CD4-positive, CD25-positive, alpha-beta regulatory T cell (primary cell): ENCODE measurements around the gene IRGC. TPM values are rescaled to one million over a fixed set of nuclear protein-coding genes. Genes with fewer than 3 reads are reported as not detected.

ENCODE experiments used
- ATAC-seq, 2 donors: fragments of 150-1000 bp; cut with Tn5 transposase; one replicate each; pipeline ENCODE4 v1.10.0; 2021; ENCODE audit warnings: low read depth in 2 of 2, moderate number of reproducible peaks in 2 of 2, moderate library complexity in 1 of 2
- DNase-seq, 3 donors: peaks; one replicate each; pipeline versions ENCODE4 v3.0.0 to v3.0.0-alpha.2; 2012 to 2022; ENCODE audit warnings: mixed read lengths in 1 of 3
- H3K27ac ChIP-seq: one replicate; pipeline ENCODE4 v1.7.0; 2013; ENCODE audit warnings: mild to moderate bottlenecking, low read length; ENCODE audit not compliant: insufficient read depth, poor library complexity, severe bottlenecking
- H3K27me3 ChIP-seq: one replicate; pipeline ENCODE4 v1.7.0; 2013; ENCODE audit warnings: low read length; ENCODE audit not compliant: control insufficient read depth, insufficient read depth
- H3K36me3 ChIP-seq: one replicate; pipeline ENCODE4 v1.7.0; 2013; ENCODE audit warnings: mild to moderate bottlenecking, low read length, moderate library complexity; ENCODE audit not compliant: control insufficient read depth, insufficient read depth
- H3K4me1 ChIP-seq: 2 replicates; pipeline ENCODE4 v1.7.0; 2013; ENCODE audit warnings: mild to moderate bottlenecking, low read length; ENCODE audit not compliant: insufficient read depth, control insufficient read depth, poor library complexity, severe bottlenecking
- H3K4me3 ChIP-seq: one replicate; pipeline ENCODE4 v1.7.0; 2013; ENCODE audit warnings: low read depth, mild to moderate bottlenecking, low read length, moderate library complexity
- H3K9me3 ChIP-seq, 2 experiments: 1 replicate in 1 of 2; 2 replicates in 1 of 2; pipeline ENCODE4 v1.7.0; 2013; ENCODE audit warnings: low read length in 2 of 2, mild to moderate bottlenecking in 1 of 2, moderate library complexity in 1 of 2; ENCODE audit not compliant: control insufficient read depth in 2 of 2
- H3K27ac Mint-ChIP-seq, 3 donors: one replicate each; pipeline ENCODE4 v1.8.0; 2020 to 2022; ENCODE audit warnings: mild to moderate bottlenecking in 3 of 3, mixed read lengths in 3 of 3, moderate library complexity in 2 of 3
- H3K27me3 Mint-ChIP-seq: one replicate; pipeline ENCODE4 v1.8.0; 2022; ENCODE audit warnings: mild to moderate bottlenecking, mixed read lengths
- H3K36me3 Mint-ChIP-seq: one replicate; pipeline ENCODE4 v1.8.0; 2020; ENCODE audit warnings: mixed read lengths
- H3K4me1 Mint-ChIP-seq, 4 donors: one replicate each; pipeline ENCODE4 v1.8.0; 2020 to 2022; ENCODE audit warnings: mixed read lengths in 4 of 4, mild to moderate bottlenecking in 1 of 4
- H3K4me3 Mint-ChIP-seq, 4 donors: one replicate each; pipeline ENCODE4 v1.8.0; 2020 to 2022; ENCODE audit warnings: mild to moderate bottlenecking in 4 of 4, mixed read lengths in 4 of 4, moderate library complexity in 3 of 4
- H3K9me3 Mint-ChIP-seq, 7 donors: one replicate each; pipeline ENCODE4 v1.8.0; 2020 to 2022; ENCODE audit warnings: mixed read lengths in 7 of 7, mild to moderate bottlenecking in 3 of 7, moderate library complexity in 2 of 7
- polyA plus RNA-seq, 4 donors: library from polyadenylated mRNA; unstranded; fragments of 300-500 nt; fragmentation: Illumina TruSeq; gene quantifications; one replicate each; pipeline ENCODE4 v1.2.3, GENCODE V29; 2021
- total RNA-seq: library from RNA; stranded (reverse); gene quantifications from one replicate; pipeline ENCODE4 v1.2.3, GENCODE V29; 2022

Gene IRGC
- total and polyA plus RNA-seq, 5 donors from 2014 or later: not detected

DNA sequence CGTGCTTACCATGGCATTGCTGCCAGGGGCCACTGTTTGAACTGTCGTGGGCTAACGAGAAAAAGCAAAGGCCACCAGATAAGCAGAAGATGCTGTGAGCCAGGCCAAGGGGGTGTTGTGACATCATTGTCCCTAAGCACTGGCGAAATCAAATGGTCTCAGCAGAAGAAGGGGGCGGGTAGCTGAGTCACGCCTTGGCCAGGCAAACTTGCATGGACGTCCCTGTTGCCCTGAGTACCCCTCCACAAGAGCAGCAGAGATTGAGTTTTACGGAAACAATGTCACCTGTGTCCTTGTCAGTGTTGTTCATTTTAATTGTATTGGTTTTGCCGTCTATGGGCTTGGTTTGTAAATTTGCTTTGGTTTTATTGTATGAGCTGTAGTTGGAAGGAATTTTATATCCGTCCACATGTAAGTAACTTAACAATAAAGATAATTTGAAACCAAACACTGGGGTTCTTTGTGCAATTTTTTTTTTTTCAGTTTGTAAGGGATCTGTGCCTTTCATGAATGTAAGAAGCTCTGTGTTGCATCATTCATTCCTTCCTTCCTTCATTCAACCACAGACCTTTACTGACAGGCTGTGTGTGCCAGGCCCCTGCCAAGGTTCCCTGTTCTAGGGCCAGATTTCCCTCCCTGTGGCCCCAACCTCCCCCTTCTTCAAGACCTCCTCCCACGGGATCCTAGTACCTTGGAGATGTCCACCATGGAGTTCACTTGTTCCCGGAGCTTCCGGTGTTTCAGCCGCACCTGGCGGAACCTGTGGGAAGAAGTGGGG is 52.6 kb downstream of the IRGC start:
- Histone ChIP-seq H3K9me3 (no peaks in the 10 kb centered on the region), H3K4me3 (no peak overlapping the region), H3K4me1 (peaks cover 33% of the 10 kb centered on the region), H3K27ac (peak overlapping the region; percentile 26), H3K36me3 (peaks cover 61% of the 10 kb centered on the region), H3K27me3 (no peaks in the 10 kb centered on the region)
- peaks cover 25% of the 10 kb centered on the region for H3K36me3 Mint-ChIP-seq
- H3K9me3 Mint-ChIP-seq: no peaks in the 10 kb centered on the region
- peaks cover 0 to 45% (median 27%) of the 10 kb centered on the region in 4 donors for H3K4me1 Mint-ChIP-seq
- H3K27ac Mint-ChIP-seq: peak overlapping the region in 2 of 3 donors; percentile 78 to 95
- ATAC-seq (no peak), DNase-seq (no peak)
- H3K27me3 Mint-ChIP-seq: no peaks in the 10 kb centered on the region
- peak overlapping the region in 1 of 4 donors; percentile 34 for H3K4me3 Mint-ChIP-seq

DNA sequence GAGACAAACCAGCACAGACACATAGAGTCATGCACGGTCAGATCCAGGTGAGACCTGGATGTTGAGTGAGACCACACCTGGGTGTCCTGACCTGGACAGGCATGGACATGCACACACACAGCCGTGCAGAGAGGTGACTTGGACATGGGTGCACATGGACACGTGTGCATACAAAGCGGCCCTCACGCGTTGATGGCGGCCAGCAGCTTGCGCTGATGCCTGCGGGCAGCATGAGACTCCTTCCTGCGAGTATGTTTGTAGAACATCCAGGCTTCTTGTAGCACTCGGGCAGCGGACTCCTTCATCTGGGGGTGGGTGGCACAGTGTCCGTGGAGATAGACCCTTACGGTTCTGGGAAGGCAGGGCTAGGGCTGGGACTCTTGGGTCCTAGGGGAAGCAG is 53.4 kb downstream of the IRGC start:
- Mint-ChIP-seq H3K36me3 (peaks cover 25% of the 10 kb centered on the region), H3K27ac (no peak overlapping the region)
- H3K27ac ChIP-seq: no peak overlapping the region

More for the DNA sequence above, 53.4 kb downstream of the IRGC start:
- peaks cover 66% of the 10 kb centered on the region for H3K36me3 ChIP-seq
- H3K9me3 Mint-ChIP-seq: no peaks in the 10 kb centered on the region
- no peaks in the 10 kb centered on the region for H3K27me3 Mint-ChIP-seq
- no peaks in the 10 kb centered on the region for H3K27me3 ChIP-seq
- DNase-seq: no peak
- peaks cover 0 to 39% (median 25%) of the 10 kb centered on the region in 4 donors for H3K4me1 Mint-ChIP-seq
- H3K4me1 ChIP-seq: peaks cover 26% of the 10 kb centered on the region
- no peak overlapping the region for H3K4me3 Mint-ChIP-seq
- H3K9me3 ChIP-seq: no peaks in the 10 kb centered on the region
- no peak overlapping the region for H3K4me3 ChIP-seq
- no peak for ATAC-seq

Other genes starting within 250 kb of the IRGC start
- gene PHLDB3, start 211.3 kb upstream of the IRGC start, total RNA-seq: 64.1 TPM
- 1 to 10 TPM; 1.5 to 4.4 (median 3.6) TPM for gene PHLDB3, start 211.3 kb upstream of the IRGC start, polyA plus RNA-seq
- gene ETHE1, start 188.9 kb upstream of the IRGC start, total RNA-seq: 22.8 TPM
- 10 to 100 TPM; 55.1 to 73.5 (median 64.4) TPM for gene ETHE1, start 188.9 kb upstream of the IRGC start, polyA plus RNA-seq
- gene ZNF575, start 182.9 kb upstream of the IRGC start, total RNA-seq: 3.3 TPM
- gene ZNF575, start 182.9 kb upstream of the IRGC start, polyA plus RNA-seq: 1 to 10 TPM in 3 of 4 donors, under 1 TPM in 1; 0.83 to 1.6 (median 1.3) TPM
- gene XRCC1, start 140.5 kb upstream of the IRGC start, total RNA-seq: 35.4 TPM
- 10 to 100 TPM; 19.8 to 26.9 (median 24.3) TPM for gene XRCC1, start 140.5 kb upstream of the IRGC start, polyA plus RNA-seq
- gene PINLYP, start 140.3 kb upstream of the IRGC start, total RNA-seq: not detected
- gene PINLYP, start 140.3 kb upstream of the IRGC start, polyA plus RNA-seq: 1 to 10 TPM in 1 of 4 donors, under 1 TPM in 3; 0.42 to 1.3 (median 0.65) TPM
- gene IRGQ, start 119.9 kb upstream of the IRGC start, total RNA-seq: 40.9 TPM
- 1 to 10 TPM in 3 of 4 donors, under 1 TPM in 1; 0.54 to 3.0 (median 1.5) TPM for gene IRGQ, start 119.9 kb upstream of the IRGC start, polyA plus RNA-seq
- 8.7 TPM for gene ZNF576, start 119.5 kb upstream of the IRGC start, total RNA-seq
- gene ZNF576, start 119.5 kb upstream of the IRGC start, polyA plus RNA-seq: 10 to 100 TPM in 2 of 4 donors, 1 to 10 TPM in 2; 5.5 to 11.0 (median 9.9) TPM
- 0.64 TPM for gene SRRM5, start 104.0 kb upstream of the IRGC start, total RNA-seq
- gene SRRM5, start 104.0 kb upstream of the IRGC start, polyA plus RNA-seq: 1 to 10 TPM in 1 of 4 donors, under 1 TPM in 3; 0.42 to 1.1 (median 0.63) TPM
- gene ZNF428, start 96.4 kb upstream of the IRGC start, total RNA-seq: 26.6 TPM
- 10 to 100 TPM; 12.6 to 14.6 (median 13.7) TPM for gene ZNF428, start 96.4 kb upstream of the IRGC start, polyA plus RNA-seq
- gene CADM4, start 76.2 kb upstream of the IRGC start, total RNA-seq: 0.30 TPM
- not detected for gene CADM4, start 76.2 kb upstream of the IRGC start, polyA plus RNA-seq
- 5.9 TPM for gene PLAUR, start 45.9 kb upstream of the IRGC start, total RNA-seq
- gene PLAUR, start 45.9 kb upstream of the IRGC start, polyA plus RNA-seq: 1 to 10 TPM in 1 of 4 donors, under 1 TPM in 2, not detected in 1; 0.58 to 2.6 (median 0.59) TPM
- gene SMG9, start 38.9 kb downstream of the IRGC start, total RNA-seq: 40.7 TPM
- 1 to 10 TPM; 3.4 to 7.0 (median 5.8) TPM for gene SMG9, start 38.9 kb downstream of the IRGC start, polyA plus RNA-seq
- 56.1 TPM for gene KCNN4, start 64.9 kb downstream of the IRGC start, total RNA-seq
- gene KCNN4, start 64.9 kb downstream of the IRGC start, polyA plus RNA-seq: 10 to 100 TPM; 16.7 to 33.0 (median 30.1) TPM
- not detected for gene LYPD5, start 86.4 kb downstream of the IRGC start, total RNA-seq
- under 1 TPM in 1 of 4 donors, not detected in 3; 0.60 TPM for gene LYPD5, start 86.4 kb downstream of the IRGC start, polyA plus RNA-seq
- gene ZNF283, start 111.2 kb downstream of the IRGC start, total RNA-seq: 6.0 TPM
- gene ZNF283, start 111.2 kb downstream of the IRGC start, polyA plus RNA-seq: 1 to 10 TPM; 1.4 to 5.1 (median 3.7) TPM
- gene ZNF404, start 167.9 kb downstream of the IRGC start, total RNA-seq: 3.2 TPM
- gene ZNF404, start 167.9 kb downstream of the IRGC start, polyA plus RNA-seq: 1 to 10 TPM in 3 of 4 donors, under 1 TPM in 1; 0.63 to 3.5 (median 2.3) TPM
- gene ZNF45, start 219.2 kb downstream of the IRGC start, total RNA-seq: 14.8 TPM
- gene ZNF45, start 219.2 kb downstream of the IRGC start, polyA plus RNA-seq: 10 to 100 TPM; 13.0 to 17.5 (median 15.2) TPM
- 0.67 TPM for gene ZNF221, start 235.2 kb downstream of the IRGC start, total RNA-seq
- under 1 TPM in 3 of 4 donors, not detected in 1; 0.56 to 0.96 (median 0.90) TPM for gene ZNF221, start 235.2 kb downstream of the IRGC start, polyA plus RNA-seq